K562 (cell line): ENCODE data around the gene MAGI1. TPM values are rescaled to one million over a fixed set of nuclear protein-coding genes. Genes with fewer than 3 reads are reported as not detected.
A peak's percentile ranks its signal among the peaks of the same experiment; 100 is the strongest.

Source experiments
- ATAC-seq: fragments of 200-7000 bp; cut with Tn5 transposase; 3 replicates; pipeline ENCODE4 v1.9.1; 2020; ENCODE audit warnings: moderate library complexity
- BruUV-seq: library from RNA; stranded (reverse); fragments of 400-500 nt; replicated peaks from 2 replicates; lab custom pipeline; 2021; lab: Mats Ljungman, UMichigan
- CTCF ChIA-PET: fragments of 300-600 bp; formaldehyde crosslinking; extraction: SDS; loops from one replicate; lab custom pipeline; 2021; ENCODE audit warnings: low intra/inter-chr PET ratio; lab: Yijun Ruan, JAX
- POLR2A ChIA-PET: fragments of 300-600, 350-650 bp; sonication (Branson Sonifier 250); formaldehyde crosslinking; extraction: SDS; loops from one replicate; lab custom pipeline; 2021; ENCODE audit warnings: antibody characterized with exemption, inconsistent platforms; lab: Yijun Ruan, JAX
- DNase-seq, 4 experiments: peaks; one replicate each; pipeline versions ENCODE4 v3.0.0 to v3.0.0-alpha.2; 2011 to 2018; ENCODE audit warnings: low spot score in 3 of 4, mixed read lengths in 3 of 4; ENCODE audit errors: extremely low read depth in 1 of 4
- FAIRE-seq: peaks from 2 replicates; lab custom pipeline; 2011; peaks lifted over from hg19 to GRCh38; lab: Jason Lieb, UNC
- H2AFZ ChIP-seq: 2 replicates; pipeline ENCODE4 v1.6.0; 2011; ENCODE audit warnings: low read depth, low read length, control low read depth, inconsistent platforms
- H3K27ac ChIP-seq: fragments of 200-600 bp; 3 replicates; pipeline ENCODE4 v1.8.0; 2011; ENCODE audit warnings: low read depth, mild to moderate bottlenecking, control low read depth, inconsistent platforms, low read length, moderate library complexity, mixed read lengths; ENCODE audit errors: extremely low read depth
- H3K27me3 ChIP-seq, 2 experiments: fragments of 300-600 bp in 1 of 2; 2 replicates in 1 of 2; 3 replicates in 1 of 2; pipeline versions ENCODE4 v1.6.0 to v1.8.0; 2011; ENCODE audit warnings: inconsistent platforms in 2 of 2, low read length in 2 of 2, mild to moderate bottlenecking in 1 of 2, mixed read lengths in 1 of 2, moderate library complexity in 1 of 2; ENCODE audit not compliant: control insufficient read depth in 2 of 2, insufficient read depth in 2 of 2
- H3K36me3 ChIP-seq: fragments of 300-600 bp; 3 replicates; pipeline ENCODE4 v1.8.0; 2011; ENCODE audit warnings: mild to moderate bottlenecking, low read length, inconsistent platforms; ENCODE audit not compliant: control insufficient read depth, insufficient read depth
- H3K4me1 ChIP-seq, 2 experiments: fragments of 200-600 bp in 1 of 2; replicated peaks in 1 of 2; 2 replicates in 1 of 2; 3 replicates in 1 of 2; pipeline versions ENCODE4 v1.5.1 to v1.8.0; 2011; ENCODE audit warnings: inconsistent platforms in 2 of 2, low read length in 2 of 2, mild to moderate bottlenecking in 1 of 2, mixed read lengths in 1 of 2, moderate library complexity in 1 of 2; ENCODE audit not compliant: control insufficient read depth in 2 of 2, insufficient read depth in 2 of 2
- H3K4me2 ChIP-seq: 2 replicates; pipeline ENCODE4 v1.6.1; 2011; ENCODE audit warnings: low read length, control low read depth, inconsistent platforms, mixed read lengths; ENCODE audit not compliant: insufficient read depth
- H3K4me3 ChIP-seq: fragments of 200-600 bp; sonication (generic), shearing (Covaris generic); 2 replicates; pipeline ENCODE4 v1.5.1; 2016; ENCODE audit warnings: control low read depth, inconsistent platforms
- H3K79me2 ChIP-seq: fragments of 200-600 bp; 3 replicates; pipeline ENCODE4 v1.8.0; 2011; ENCODE audit warnings: low read length, inconsistent platforms; ENCODE audit not compliant: control insufficient read depth, insufficient read depth
- H3K9ac ChIP-seq, 2 experiments: 2 replicates each; pipeline versions ENCODE4 v1.6.0 to v1.6.1; 2011; ENCODE audit warnings: low read depth in 2 of 2, low read length in 2 of 2, control low read depth in 1 of 2, inconsistent platforms in 1 of 2, mild to moderate bottlenecking in 1 of 2, mixed read lengths in 1 of 2; ENCODE audit not compliant: insufficient read depth in 1 of 2
- H3K9me1 ChIP-seq: one replicate; pipeline ENCODE4 v1.6.0; 2011; ENCODE audit warnings: inconsistent platforms, mild to moderate bottlenecking, low read length, moderate library complexity; ENCODE audit not compliant: control insufficient read depth, insufficient read depth
- H3K9me3 ChIP-seq: replicated peaks from 2 replicates; pipeline ENCODE4 v1.5.1; 2011; ENCODE audit warnings: low read depth, low read length, inconsistent platforms; ENCODE audit not compliant: control insufficient read depth, insufficient read depth
- H4K20me1 ChIP-seq: replicated peaks from 2 replicates; pipeline ENCODE4 v1.6.1; 2011; ENCODE audit warnings: low read length, inconsistent platforms, mixed read lengths; ENCODE audit not compliant: control insufficient read depth, insufficient read depth
- BCOR ChIP-seq: fragments of 450-650 bp; IDR thresholded peaks from 2 replicates; pipeline ENCODE4 v1.6.1; 2016
- CHAMP1 ChIP-seq: fragments of 450-650 bp; IDR thresholded peaks from 2 replicates; pipeline ENCODE4 v1.6.1; 2016; ENCODE audit warnings: mild to moderate bottlenecking
- DPF2 ChIP-seq: fragments of 450-650 bp; IDR thresholded peaks from 2 replicates; pipeline ENCODE4 v1.6.1; 2016
- KAT8 ChIP-seq: fragments of 450-650 bp; IDR thresholded peaks from 2 replicates; pipeline ENCODE4 v1.6.1; 2016; ENCODE audit warnings: low read depth, mild to moderate bottlenecking
- KHSRP ChIP-seq: fragments of 450-650 bp; IDR thresholded peaks from 2 replicates; pipeline ENCODE4 v1.6.1; 2017
- KLF13 ChIP-seq: fragments of 450-650 bp; IDR thresholded peaks from 2 replicates; pipeline ENCODE4 v1.6.1; 2016; ENCODE audit warnings: missing genetic modification characterization, low read depth, mild to moderate bottlenecking, missing compliant biosample characterization, moderate library complexity, borderline replicate concordance
- MYNN ChIP-seq, 2 experiments: sonication (generic); formaldehyde crosslinking in 1 of 2; IDR thresholded peaks; 2 replicates each; pipeline versions ENCODE4 v1.5.0 to v1.6.1; 2016 to 2020; ENCODE audit warnings: antibody characterized with exemption in 1 of 2, missing genetic modification reagents in 1 of 2
- POLR2AphosphoS5 ChIP-seq: IDR thresholded peaks from 2 replicates; pipeline ENCODE4 v1.6.1; 2011; ENCODE audit warnings: mild to moderate bottlenecking, low read depth, low read length, moderate library complexity; ENCODE audit not compliant: control insufficient read depth, insufficient read depth
- SETDB1 ChIP-seq: IDR thresholded peaks from one replicate; pipeline ENCODE4 v1.6.1; 2012; ENCODE audit warnings: low read length, control low read depth, inconsistent platforms
- SIN3B ChIP-seq: fragments of 450-650 bp; IDR thresholded peaks from 2 replicates; pipeline ENCODE4 v1.6.1; 2017; ENCODE audit warnings: low read depth, mild to moderate bottlenecking, moderate library complexity
- SREBF1 ChIP-seq: fragments of 150-350 bp; IDR thresholded peaks from 2 replicates; pipeline ENCODE4 v1.6.1; 2014; ENCODE audit warnings: antibody characterized with exemption, low read depth, low read length, borderline replicate concordance
- XRCC3 ChIP-seq: fragments of 450-650 bp; IDR thresholded peaks from 2 replicates; pipeline ENCODE4 v1.6.1; 2017; ENCODE audit warnings: mild to moderate bottlenecking, moderate library complexity
- ZFP1 ChIP-seq: fragments of 450-650 bp; formaldehyde crosslinking; IDR thresholded peaks from 2 replicates; pipeline ENCODE4 v1.4.0; 2020; ENCODE audit warnings: mild to moderate bottlenecking, mixed read lengths
- ZFP30 ChIP-seq: fragments of 250-450 bp; sonication (Bioruptor Pico); IDR thresholded peaks from 2 replicates; pipeline ENCODE4 v1.8.0; 2022; ENCODE audit warnings: moderate library complexity, mild to moderate bottlenecking, inconsistent platforms, borderline replicate concordance
- ZFX ChIP-seq: sonication (generic); formaldehyde crosslinking; IDR thresholded peaks from 2 replicates; pipeline ENCODE4 v1.8.0; 2022; ENCODE audit warnings: mild to moderate bottlenecking, missing genetic modification reagents, moderate library complexity
- WGBS: fragments of 100-300 bp; shearing (Covaris generic); methylation state at CpG from one replicate; pipeline ENCODE4 v1.1.6; 2016; ENCODE audit warnings: low coverage, mixed read lengths; ENCODE audit not compliant: insufficient coverage; ENCODE audit errors: missing lambda C conversion rate; 5-methylcytosine and 5-hydroxymethylcytosine counted together
- in situ Hi-C: fragments of 300-500 bp; cut with MboI; formaldehyde crosslinking; loops from 4 replicates; pipeline ENCODE4 v1.15.0; 2018; ENCODE audit warnings: inconsistent platforms, mixed read lengths
- intact Hi-C: fragments of 100-400 bp; cut with micrococcal nuclease; formaldehyde crosslinking; loops from 2 replicates; pipeline ENCODE4 v1.14.2; 2022
- polyA plus RNA-seq, 8 experiments: library from polyadenylated mRNA; depleted of rRNA in 4 of 8; stranded (reverse) in 5 of 8; unstranded in 3 of 8; fragments of >200 nt; fragmentation: Nextera tagmentation in 2 of 8; fragmentation: Illumina TruSeq in 1 of 8; extraction: Ambion mirVana in 2 of 8; extraction: Trizol in 1 of 8; gene quantifications; 2 replicates each; pipeline versions ENCODE4 v1.2.1 to v1.2.3, GENCODE V29; 2011 to 2014; ENCODE audit warnings: inconsistent platforms in 1 of 8, missing spikeins in 1 of 8
- total RNA-seq, 7 experiments: library from RNA; depleted of rRNA in 6 of 7; stranded (reverse); fragments of >200 nt in 6 of 7; fragmentation: Illumina TruSeq in 2 of 7; extraction: Trizol in 2 of 7; gene quantifications; 2 replicates each; pipeline versions ENCODE4 v1.2.1 to v1.2.3, GENCODE V29; 2011 to 2021; ENCODE audit warnings: low replicate concordance in 1 of 7
- TF ChIP-seq, protein P1 (sequence below): fragments of 450-650 bp; IDR thresholded peaks from 2 replicates; pipeline ENCODE4 v1.6.1; 2016; ENCODE audit warnings: low read depth, mild to moderate bottlenecking, moderate library complexity
- TF ChIP-seq, protein P2 (sequence below), 2 experiments: IDR thresholded peaks in 1 of 2; conservative IDR thresholded peaks in 1 of 2; 2 replicates each; pipeline ENCODE4 v1.6.1; 2016; ENCODE audit warnings: low read depth in 2 of 2, mild to moderate bottlenecking in 1 of 2, missing compliant biosample characterization in 1 of 2, missing genetic modification characterization in 1 of 2, moderate library complexity in 1 of 2

Gene MAGI1
- total and polyA plus RNA-seq, 9 of the 15 experiments (the other 6 are each of a cell fraction or from before 2014, with no cell fraction given) = 7.8 to 59.4 (median 43.2) TPM

DNA sequence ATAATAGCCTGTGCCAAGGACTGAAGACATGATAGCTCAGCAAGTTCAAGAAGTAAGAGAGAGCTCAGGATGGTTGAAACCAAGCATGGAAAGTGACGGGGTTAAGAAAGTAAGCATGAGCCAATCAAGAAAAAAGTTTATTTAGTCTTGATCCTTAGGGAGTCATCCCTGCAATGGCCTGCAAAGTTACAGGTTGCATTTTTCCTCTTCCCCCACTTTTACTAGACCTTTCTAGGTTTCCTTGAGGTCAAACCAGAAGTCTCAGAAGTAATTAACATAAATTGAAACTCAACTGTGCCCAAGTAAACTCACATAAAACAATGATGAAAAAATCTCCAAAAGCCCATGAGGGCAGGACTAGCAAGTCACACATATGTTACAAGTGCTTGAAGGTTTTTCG is 250.9 kb downstream of the MAGI1 start:
- in situ Hi-C loops (loop anchor here (25.0 kb wide), 1 partner anchor 349 kb away; no protein-coding TSS in a partner anchor), intact Hi-C loops (loop anchor here (10.0 kb wide), 1 partner anchor 127 kb away; no protein-coding TSS in a partner anchor)
- WGBS = 0% methylated on average over 2 of the region's 2 CpGs
- ChIA-PET POLR2A (interaction anchor here (1.1 kb wide), 1 partner anchor 13 kb away, joined by 4 read pairs; no protein-coding TSS in a partner anchor), CTCF (no interaction called here)
- FAIRE-seq (peak; percentile 11), ATAC-seq (no peak), DNase-seq (no peak)
- Histone ChIP-seq H3K4me3 (no peak overlapping the region), H3K79me2 (no peaks in the 10 kb centered on the region), H3K4me1 (no peaks in the 10 kb centered on the region), H3K9me3 (no peaks in the 10 kb centered on the region), H3K27ac (no peak overlapping the region), H3K4me2 (no peak overlapping the region), H2AFZ (no peak overlapping the region), H3K9ac (no peak overlapping the region), H3K27me3 (peaks cover 0 to 2% of the 10 kb centered on the region in 2 experiments; a peak in 1 of 5 replicates), H3K9me1 (no peaks in the 10 kb centered on the region), H4K20me1 (no peaks in the 10 kb centered on the region), H3K36me3 (no peaks in the 10 kb centered on the region)
- no TSS peak for BruUV-seq
- TF ChIP-seq CHAMP1 (no peak), XRCC3 (no peak), MYNN (IDR thresholded peaks at IDR 0.05) (no peak), MYNN (CRISPR knock-in tag; IDR thresholded peaks at IDR 0.05) (no peak), SREBF1 (no peak), KAT8 (no peak), DPF2 (no peak), ZFP1 (CRISPR knock-in tag) (no peak), KHSRP (no peak), KLF13 (no peak), POLR2AphosphoS5 (no peak), ZFP30 (CRISPR knock-in tag) (no peak), SIN3B (no peak), BCOR (no peak), SETDB1 (no peak), ZFX (CRISPR knock-in tag) (no peak)
- TF ChIP-seq, protein P1, sequence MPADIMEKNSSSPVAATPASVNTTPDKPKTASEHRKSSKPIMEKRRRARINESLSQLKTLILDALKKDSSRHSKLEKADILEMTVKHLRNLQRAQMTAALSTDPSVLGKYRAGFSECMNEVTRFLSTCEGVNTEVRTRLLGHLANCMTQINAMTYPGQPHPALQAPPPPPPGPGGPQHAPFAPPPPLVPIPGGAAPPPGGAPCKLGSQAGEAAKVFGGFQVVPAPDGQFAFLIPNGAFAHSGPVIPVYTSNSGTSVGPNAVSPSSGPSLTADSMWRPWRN = no peak
- TF ChIP-seq, protein P2, sequence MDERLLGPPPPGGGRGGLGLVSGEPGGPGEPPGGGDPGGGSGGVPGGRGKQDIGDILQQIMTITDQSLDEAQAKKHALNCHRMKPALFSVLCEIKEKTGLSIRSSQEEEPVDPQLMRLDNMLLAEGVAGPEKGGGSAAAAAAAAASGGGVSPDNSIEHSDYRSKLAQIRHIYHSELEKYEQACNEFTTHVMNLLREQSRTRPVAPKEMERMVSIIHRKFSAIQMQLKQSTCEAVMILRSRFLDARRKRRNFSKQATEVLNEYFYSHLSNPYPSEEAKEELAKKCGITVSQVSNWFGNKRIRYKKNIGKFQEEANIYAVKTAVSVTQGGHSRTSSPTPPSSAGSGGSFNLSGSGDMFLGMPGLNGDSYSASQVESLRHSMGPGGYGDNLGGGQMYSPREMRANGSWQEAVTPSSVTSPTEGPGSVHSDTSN (CRISPR knock-in tag; IDR thresholded peaks at IDR 0.05; ENCODE audit: low read depth) = no peak
- TF ChIP-seq, protein P2 (tag; conservative IDR thresholded peaks at IDR 0.05; ENCODE audit: low read depth) = no peak
